Right lobe of liver (tissue), 6 donors: Measurements from ENCODE around the gene PRSS8. TPM values are rescaled to one million over a fixed set of nuclear protein-coding genes. Genes with fewer than 3 reads are reported as not detected.
A peak's percentile ranks its signal among the peaks of the same experiment; 100 is the strongest.

Experiments
- ATAC-seq, 4 donors: fragments of 200-7000 bp; cut with Tn5 transposase; one replicate each; pipeline ENCODE4 v1.9.1; 2020; ENCODE audit warnings: mild to moderate bottlenecking in 4 of 4, moderate library complexity in 4 of 4
- DNase-seq, 3 donors: peaks; one replicate each; pipeline ENCODE4 v3.0.0-alpha.2; 2020
- H3K27ac ChIP-seq, 3 donors: fragments of 200-600 bp; one replicate each; pipeline ENCODE4 v1.8.0; 2022
- H3K27me3 ChIP-seq, 2 donors: fragments of 200-600 bp; one replicate each; pipeline ENCODE4 v1.8.0; 2022
- H3K36me3 ChIP-seq, 4 donors: fragments of 200-600 bp; sonication (generic) in 1 of 4; one replicate each; pipeline versions ENCODE4 v1.5.1 to v1.8.0; 2017 to 2022; ENCODE audit warnings: control low read depth in 1 of 4
- H3K4me1 ChIP-seq, 4 donors: fragments of 200-600 bp; sonication (generic) in 1 of 4; one replicate each; pipeline versions ENCODE4 v1.5.1 to v1.8.0; 2017 to 2022; ENCODE audit warnings: control low read depth in 1 of 4
- H3K4me3 ChIP-seq, 3 donors: fragments of 200-600 bp; one replicate each; pipeline ENCODE4 v1.8.0; 2022
- H3K9me3 ChIP-seq, 4 donors: fragments of 200-600 bp; sonication (generic) in 1 of 4; one replicate each; pipeline versions ENCODE4 v1.5.1 to v1.8.0; 2017 to 2022; ENCODE audit warnings: control low read depth in 1 of 4
- CTCF ChIP-seq, 4 donors: fragments of 200-600 bp in 3 of 4; fragments of 450-650 bp in 1 of 4; IDR thresholded peaks; one replicate each; pipeline versions ENCODE4 v1.5.1 to v1.8.0; 2016 to 2022; ENCODE audit warnings: antibody characterized with exemption in 4 of 4, mild to moderate bottlenecking in 2 of 4
- POLR2A ChIP-seq: fragments of 450-650 bp; IDR thresholded peaks from one replicate; pipeline ENCODE4 v1.6.1; 2017; ENCODE audit warnings: antibody characterized with exemption, mild to moderate bottlenecking
- WGBS: methylation state at CpG from one replicate; pipeline ENCODE4 v1.1.6; 2018; ENCODE audit warnings: low coverage, low lambda C conversion rate; ENCODE audit not compliant: insufficient coverage; ENCODE audit errors: missing lambda C conversion rate; 5-methylcytosine and 5-hydroxymethylcytosine counted together
- intact Hi-C, 2 donors: fragments of 100-400 bp; cut with DNase I; formaldehyde crosslinking; loops; one replicate each; pipeline versions ENCODE4 v1.11.2 to v1.14.1; 2022
- total RNA-seq, 6 experiments: library from RNA; depleted of rRNA in 2 of 6; stranded (reverse); fragments of >200 nt in 2 of 6; fragmentation: NEBNext Ultra II Directional in 3 of 6; extraction: Animal tissue kit (Norgen Biotek cat#: 25700) in 3 of 6; gene quantifications; one replicate each; pipeline versions ENCODE4 v1.1.0 to v1.2.4, GENCODE V29; 2016 to 2023
- donor health status: DM: no; HTN: yes; CAD: no.
- donor health status: DM: no; HTN: no; CAD: no.
- donor health status: DM: no; HTN: no; CAD: no.
- donor health status: DM: no; HTN: yes; CAD: no.
- donor health status: DM: no; HTN: yes; CAD: no.

The PRSS8 gene
- total RNA-seq, 6 experiments from 2014 or later = 5.6 to 20.0 (median 13.1) TPM

GRCh38 chr16:31094424-31095120 is 41.0 kb downstream of the PRSS8 start, which contains the start of gene VKORC1:
VKORC1 (minus strand) TSS chr16:31094797; CDS start chr16:31094729, 68 bp downstream.
- intact Hi-C loops = loop anchor here in 1 of 2 donors (5.0 kb wide), 1 partner anchor 112 kb away; no protein-coding TSS in a partner anchor
- peak; percentile 96 to 98 (median 98) for DNase-seq
- Histone ChIP-seq H3K36me3 (peaks cover 0 to 26% (median 13%) of the 10 kb centered on the region in 4 donors), H3K27me3 (no peaks in the 10 kb centered on the region), H3K27ac (peak within 1 kb of the TSS; percentile 82 to 90 (median 84)), H3K9me3 (no peaks in the 10 kb centered on the region), H3K4me1 (peaks cover 0 to 15% (median 0%) of the 10 kb centered on the region in 4 donors), H3K4me3 (peak within 1 kb of the TSS; percentile 82 to 96 (median 94))
- TF ChIP-seq CTCF (IDR thresholded peaks at IDR 0.05) (no peak), POLR2A (peak; percentile 91)
- ATAC-seq = peak; percentile 86 to 94 (median 92)
- WGBS = 0% methylated on average over 22 of the region's 69 CpGs

- intact Hi-C loops = loop anchor here in 1 of 2 donors (5.0 kb wide), 1 partner anchor 112 kb away; no protein-coding TSS in a partner anchor
- WGBS = under 1% methylated on average over 12 of the region's 20 CpGs
- TF ChIP-seq CTCF (IDR thresholded peaks at IDR 0.05) (no peak), POLR2A (no peak)
- Histone ChIP-seq H3K27me3 (no peaks in the 10 kb centered on the region), H3K27ac (peak overlapping the region; percentile 82 to 90 (median 84)), H3K36me3 (peaks cover 0 to 30% (median 17%) of the 10 kb centered on the region in 4 donors), H3K9me3 (no peaks in the 10 kb centered on the region), H3K4me3 (peak overlapping the region; percentile 82 to 96 (median 94)), H3K4me1 (peaks cover 0 to 15% (median 0%) of the 10 kb centered on the region in 4 donors)
- peak; percentile 7 to 28 (median 18) for ATAC-seq
- DNase-seq = peak in 1 of 3 donors; percentile 52
These were observed 41.5 kb downstream of the PRSS8 start for GRCh38 chr16:31094088-31094423.

GRCh38 chr16:31093132-31093703 is 42.3 kb downstream of the PRSS8 start:
- TF ChIP-seq CTCF (IDR thresholded peaks at IDR 0.05) = no peak
- TF ChIP-seq POLR2A = peak; percentile 29
- intact Hi-C loops = loop anchor here in 1 of 2 donors (5.0 kb wide), 1 partner anchor 111 kb away; no protein-coding TSS in a partner anchor
- Histone ChIP-seq H3K4me1 (peaks cover 0 to 15% (median 0%) of the 10 kb centered on the region in 4 donors), H3K36me3 (peaks cover 0 to 38% (median 19%) of the 10 kb centered on the region in 4 donors), H3K4me3 (peak overlapping the region; percentile 82 to 96 (median 94)), H3K27me3 (no peaks in the 10 kb centered on the region), H3K27ac (peak overlapping the region; percentile 82 to 90 (median 84)), H3K9me3 (no peaks in the 10 kb centered on the region)
- WGBS = 12% methylated on average over 11 of the region's 17 CpGs
- DNase-seq (peak; percentile 77 to 83 (median 82)), ATAC-seq (peak; percentile 55 to 72 (median 64))

- TF ChIP-seq POLR2A = no peak
- no peak for TF ChIP-seq CTCF (IDR thresholded peaks at IDR 0.05)
- intact Hi-C loops = loop anchor here in 1 of 2 donors (5.0 kb wide), 1 partner anchor 110 kb away; no protein-coding TSS in a partner anchor
- DNase-seq = no peak
These were observed 43.2 kb downstream of the PRSS8 start for GRCh38 chr16:31092330-31092729.

More at GRCh38 chr16:31092330-31092729, 43.2 kb downstream of the PRSS8 start:
- H3K4me1 ChIP-seq = peaks cover 0 to 15% (median 0%) of the 10 kb centered on the region in 4 donors
- H3K27ac ChIP-seq = no peak overlapping the region
- no peaks in the 10 kb centered on the region for H3K9me3 ChIP-seq
- no peak for ATAC-seq
- H3K36me3 ChIP-seq = peaks cover 0 to 40% (median 22%) of the 10 kb centered on the region in 4 donors
- peak overlapping the region in 1 of 3 donors; percentile 96 for H3K4me3 ChIP-seq
- WGBS = 85% methylated on average over 2 of the region's 5 CpGs
- no peaks in the 10 kb centered on the region for H3K27me3 ChIP-seq
